Hepatocyte (in vitro differentiated cells): ENCODE data around the gene TNFRSF4.

ENCODE experiments used
- EZH2 ChIP-seq: fragments of 200-600 bp; sonication (generic); IDR thresholded peaks from 2 replicates; pipeline ENCODE4 v1.6.1; 2016; ENCODE audit warnings: antibody characterized with exemption, mild to moderate bottlenecking, borderline replicate concordance
- EZH2phosphoT487 ChIP-seq: fragments of 200-600 bp; sonication (generic); IDR thresholded peaks from one replicate; pipeline ENCODE4 v1.6.1; 2018; ENCODE audit warnings: antibody characterized with exemption, mild to moderate bottlenecking, low read depth, moderate library complexity; ENCODE audit not compliant: unreplicated experiment, severe bottlenecking
- TF ChIP-seq, protein P1 (sequence below): fragments of 200-600 bp; sonication (generic); IDR thresholded peaks from 2 replicates; pipeline ENCODE4 v1.5.1; 2016; ENCODE audit warnings: antibody characterized with exemption, mild to moderate bottlenecking; ENCODE audit not compliant: poor library complexity

DNA sequence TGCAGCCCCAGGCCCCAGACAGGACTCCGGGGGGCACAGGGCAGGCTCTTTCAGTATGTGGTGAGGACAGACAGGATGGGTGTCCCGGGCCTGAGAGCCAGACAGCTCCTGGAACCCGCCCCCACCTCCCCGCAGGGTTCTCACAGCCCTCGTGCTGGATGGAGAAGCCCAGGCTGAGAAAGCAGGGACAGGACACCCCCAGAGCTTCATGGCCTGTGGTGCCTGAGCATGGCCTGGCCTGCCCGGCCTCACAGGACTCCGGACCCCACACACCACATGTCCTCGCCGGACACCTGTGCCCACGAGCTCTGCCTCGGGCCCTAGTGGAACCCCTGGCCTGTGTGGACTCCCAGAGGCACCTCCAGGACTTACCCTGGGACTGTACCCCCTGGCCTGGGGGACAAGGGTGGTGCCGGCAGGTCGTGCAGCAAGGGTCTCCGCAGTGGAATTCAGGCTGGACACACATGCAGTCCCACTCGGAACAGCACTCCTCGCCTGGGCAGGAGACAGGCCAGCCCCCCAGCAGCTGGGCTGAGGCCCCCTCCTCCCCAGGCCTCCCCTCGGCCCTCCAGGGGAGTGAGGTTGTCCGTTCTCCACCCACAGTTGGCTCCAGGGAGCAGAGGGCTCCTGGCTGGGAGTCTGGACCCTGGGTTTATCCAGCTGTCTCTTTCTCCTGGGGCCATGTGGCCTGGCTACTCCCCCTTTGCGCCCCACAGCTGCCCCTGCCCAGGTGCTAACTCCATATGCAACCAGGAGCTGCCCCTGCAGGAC, 8.8 kb downstream of the TNFRSF4 start:
- TF ChIP-seq, protein P1, sequence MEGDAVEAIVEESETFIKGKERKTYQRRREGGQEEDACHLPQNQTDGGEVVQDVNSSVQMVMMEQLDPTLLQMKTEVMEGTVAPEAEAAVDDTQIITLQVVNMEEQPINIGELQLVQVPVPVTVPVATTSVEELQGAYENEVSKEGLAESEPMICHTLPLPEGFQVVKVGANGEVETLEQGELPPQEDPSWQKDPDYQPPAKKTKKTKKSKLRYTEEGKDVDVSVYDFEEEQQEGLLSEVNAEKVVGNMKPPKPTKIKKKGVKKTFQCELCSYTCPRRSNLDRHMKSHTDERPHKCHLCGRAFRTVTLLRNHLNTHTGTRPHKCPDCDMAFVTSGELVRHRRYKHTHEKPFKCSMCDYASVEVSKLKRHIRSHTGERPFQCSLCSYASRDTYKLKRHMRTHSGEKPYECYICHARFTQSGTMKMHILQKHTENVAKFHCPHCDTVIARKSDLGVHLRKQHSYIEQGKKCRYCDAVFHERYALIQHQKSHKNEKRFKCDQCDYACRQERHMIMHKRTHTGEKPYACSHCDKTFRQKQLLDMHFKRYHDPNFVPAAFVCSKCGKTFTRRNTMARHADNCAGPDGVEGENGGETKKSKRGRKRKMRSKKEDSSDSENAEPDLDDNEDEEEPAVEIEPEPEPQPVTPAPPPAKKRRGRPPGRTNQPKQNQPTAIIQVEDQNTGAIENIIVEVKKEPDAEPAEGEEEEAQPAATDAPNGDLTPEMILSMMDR = no peak
- TF ChIP-seq EZH2phosphoT487 = no peak
- no peak for TF ChIP-seq EZH2
